Activated T-cell treated with anti-CD3 and anti-CD28 coated beads, Interleukin-2, amount 50 U/mL, for 72 hours (primary cell): ENCODE results near the gene CLNK. TPM values are rescaled to one million over a fixed set of nuclear protein-coding genes. Genes with fewer than 3 reads are reported as not detected.

Experiments used
- ATAC-seq, 2 donors: fragments of 150-1000 bp; cut with Tn5 transposase; replicated peaks in 1 of 2; 2 replicates each; pipeline ENCODE4 v1.10.0; 2021; ENCODE audit warnings: moderate library complexity in 2 of 2, mild to moderate bottlenecking in 1 of 2
- DNase-seq, 2 donors: peaks; one replicate each; pipeline ENCODE4 v3.0.0; 2021 to 2022; ENCODE audit warnings: mixed read lengths in 1 of 2
- H3K27ac Mint-ChIP-seq: one replicate; pipeline ENCODE4 v1.8.0; 2022; ENCODE audit warnings: mild to moderate bottlenecking, moderate library complexity, mixed read lengths
- H3K27me3 Mint-ChIP-seq: one replicate; pipeline ENCODE4 v1.8.0; 2022; ENCODE audit warnings: low read depth, mixed read lengths
- H3K36me3 Mint-ChIP-seq, 2 donors: one replicate each; pipeline ENCODE4 v1.8.0; 2022; ENCODE audit warnings: mixed read lengths in 2 of 2, mild to moderate bottlenecking in 1 of 2; ENCODE audit not compliant: insufficient read depth in 2 of 2
- H3K4me1 Mint-ChIP-seq: one replicate; pipeline ENCODE4 v1.8.0; 2022; ENCODE audit warnings: low read depth, mixed read lengths
- H3K4me3 Mint-ChIP-seq, 2 donors: one replicate each; pipeline ENCODE4 v1.8.0; 2022; ENCODE audit warnings: mild to moderate bottlenecking in 2 of 2, mixed read lengths in 2 of 2, moderate library complexity in 2 of 2
- H3K9me3 Mint-ChIP-seq, 2 donors: one replicate each; pipeline ENCODE4 v1.8.0; 2022; ENCODE audit warnings: mixed read lengths in 2 of 2
- total RNA-seq, 2 donors: library from RNA; stranded (reverse); gene quantifications; one replicate each; pipeline ENCODE4 v1.2.3, GENCODE V29; 2022

Gene CLNK
- total RNA-seq, 2 donors from 2014 or later: 0.05 to 0.55 TPM

DNA sequence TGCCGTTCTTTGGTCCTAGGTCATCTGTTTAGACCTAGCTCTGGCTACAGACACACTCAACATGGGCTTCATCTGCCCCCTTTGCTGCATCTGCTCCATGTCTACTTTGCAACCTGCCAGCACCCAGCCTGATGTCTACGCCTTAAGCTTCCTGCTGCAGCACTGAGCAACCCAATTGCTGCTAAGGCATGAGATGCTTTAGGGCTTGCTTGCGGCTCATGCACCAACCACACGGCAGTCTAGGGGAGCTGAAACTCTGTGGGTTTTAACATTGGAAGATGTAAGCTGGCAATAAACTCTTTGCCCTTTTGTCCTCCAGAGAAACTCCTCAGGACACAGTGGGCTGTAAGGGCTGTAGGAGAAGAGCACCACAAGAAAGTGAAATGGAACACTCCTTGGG lies 11.7 kb upstream of the CLNK start:
- Mint-ChIP-seq H3K36me3 (no peaks in the 10 kb centered on the region), H3K4me3 (no peak overlapping the region), H3K9me3 (peaks cover 0 to 4% of the 10 kb centered on the region in 2 donors), H3K27ac (no peak overlapping the region), H3K4me1 (no peaks in the 10 kb centered on the region), H3K27me3 (no peaks in the 10 kb centered on the region)
- no peak for DNase-seq
- no peak for ATAC-seq

DNA sequence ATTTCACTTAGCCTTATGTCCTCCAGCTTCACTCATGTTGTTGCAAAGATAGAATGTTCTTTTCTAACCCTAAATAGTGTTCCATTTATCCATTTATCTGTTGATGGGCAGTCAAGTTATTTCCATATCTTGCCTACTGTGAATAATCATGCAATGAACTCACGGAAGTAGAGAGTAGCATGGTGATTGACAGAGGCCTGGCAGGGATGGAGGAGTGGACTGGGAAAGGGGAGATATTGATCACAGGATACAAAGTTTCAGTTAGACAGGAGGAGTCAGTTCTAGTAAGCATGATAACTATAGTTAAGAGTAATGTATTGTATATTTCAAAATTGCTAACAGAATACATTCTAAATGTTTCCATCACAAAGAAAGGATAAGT lies 10.3 kb upstream of the CLNK start:
- H3K9me3 Mint-ChIP-seq: peaks cover 0 to 4% of the 10 kb centered on the region in 2 donors
- H3K4me1 Mint-ChIP-seq: no peaks in the 10 kb centered on the region
- no peak overlapping the region for H3K27ac Mint-ChIP-seq
- no peaks in the 10 kb centered on the region for H3K27me3 Mint-ChIP-seq
- ATAC-seq (no peak), DNase-seq (no peak)
- no peaks in the 10 kb centered on the region for H3K36me3 Mint-ChIP-seq
- H3K4me3 Mint-ChIP-seq: no peak overlapping the region

DNA sequence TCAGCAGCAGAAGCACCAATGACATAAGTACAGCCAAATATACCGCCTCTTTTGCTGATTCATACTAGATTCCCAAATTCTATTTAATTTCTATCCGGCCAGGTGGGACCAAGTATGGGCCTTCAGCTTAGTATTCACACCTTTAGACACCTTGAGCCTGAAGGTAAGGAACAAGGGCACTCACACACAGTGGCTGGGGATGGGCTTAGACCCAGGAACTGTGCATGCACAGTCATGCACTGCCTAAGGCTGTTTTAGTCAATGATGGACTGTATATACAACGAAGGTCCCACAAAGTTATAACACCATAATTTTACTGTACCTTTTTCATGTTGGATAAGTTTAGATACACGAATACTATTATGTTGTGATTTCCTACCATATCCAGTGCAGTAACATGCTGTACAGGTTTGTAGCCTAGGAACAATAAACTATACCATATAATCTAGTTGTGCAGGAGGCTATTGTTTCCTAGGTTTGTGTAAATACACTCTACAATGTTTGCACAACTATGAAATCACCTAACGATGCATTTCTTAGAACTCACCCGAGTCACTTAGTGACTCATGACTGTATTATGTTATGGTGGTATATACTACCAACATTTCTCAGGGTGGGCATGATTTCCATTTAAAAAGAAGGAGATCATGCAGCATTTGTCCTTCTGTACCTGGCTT lies 9.7 kb upstream of the CLNK start:
- no peak overlapping the region for H3K4me3 Mint-ChIP-seq
- H3K27me3 Mint-ChIP-seq: no peaks in the 10 kb centered on the region
- no peaks in the 10 kb centered on the region for H3K4me1 Mint-ChIP-seq
- H3K27ac Mint-ChIP-seq: no peak overlapping the region
- peaks cover 0 to 4% of the 10 kb centered on the region in 2 donors for H3K9me3 Mint-ChIP-seq
- H3K36me3 Mint-ChIP-seq: no peaks in the 10 kb centered on the region
- no peak for DNase-seq
- ATAC-seq: peak; percentile 45 to 46

DNA sequence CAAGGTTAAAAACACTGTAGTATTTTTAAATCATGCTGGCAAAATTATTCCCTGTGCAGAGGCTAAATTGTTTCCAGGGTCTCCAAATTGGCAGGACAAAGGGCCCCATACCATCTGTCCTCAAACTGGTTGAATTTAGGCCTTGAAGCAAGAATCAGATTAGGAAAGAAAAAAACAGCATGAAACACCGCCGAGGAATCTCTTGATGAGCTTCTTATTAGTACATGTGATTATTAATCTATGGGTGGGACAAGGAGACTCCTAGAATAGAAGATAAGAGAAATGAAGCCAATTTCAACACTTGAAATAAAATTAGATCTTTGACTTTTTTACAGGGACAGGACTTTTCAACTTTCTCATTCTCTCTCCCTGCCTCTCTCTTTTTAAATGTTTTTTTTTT lies 7.1 kb upstream of the CLNK start:
- no peak for DNase-seq
- H3K4me3 Mint-ChIP-seq: no peak overlapping the region
- H3K36me3 Mint-ChIP-seq: no peaks in the 10 kb centered on the region
- H3K9me3 Mint-ChIP-seq: peaks cover 0 to 2% of the 10 kb centered on the region in 2 donors
- H3K4me1 Mint-ChIP-seq: peaks cover 12% of the 10 kb centered on the region
- no peak overlapping the region for H3K27ac Mint-ChIP-seq
- ATAC-seq: no peak
- H3K27me3 Mint-ChIP-seq: no peaks in the 10 kb centered on the region

DNA sequence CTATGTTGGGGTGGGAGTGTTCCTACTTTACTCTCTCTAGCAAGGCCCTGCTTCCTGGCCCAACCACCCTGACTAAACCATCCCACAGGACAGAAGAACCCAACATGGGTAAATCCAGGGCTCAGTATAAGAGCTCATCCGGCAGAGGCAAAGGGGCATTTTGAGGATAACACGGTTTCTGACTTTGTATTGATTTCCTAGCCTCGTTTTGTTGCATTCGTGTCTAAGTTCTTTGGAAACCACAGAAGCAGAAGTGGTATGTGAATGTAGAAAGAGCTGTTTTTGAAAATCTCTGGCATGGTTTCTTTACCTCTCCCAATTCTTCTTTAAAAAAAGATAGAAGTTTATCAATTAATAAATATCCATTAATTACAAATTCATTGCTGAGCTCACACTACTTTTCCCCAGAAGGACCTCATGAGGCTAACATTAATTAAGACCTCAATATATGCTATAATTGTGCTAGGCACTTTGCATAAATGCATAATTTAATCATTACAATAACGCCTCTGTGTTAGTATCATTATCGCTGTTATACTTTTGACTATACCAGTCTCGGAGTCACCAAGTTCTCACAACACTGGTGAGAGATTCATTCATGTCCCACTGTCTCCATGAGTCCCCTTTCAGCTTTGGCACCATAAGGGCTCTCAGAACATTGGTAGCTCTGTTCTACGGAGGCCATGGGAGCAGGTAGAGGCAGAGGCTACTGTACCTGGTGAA lies 5.8 kb upstream of the CLNK start:
- DNase-seq: no peak
- H3K4me3 Mint-ChIP-seq: no peak overlapping the region
- peaks cover 0 to 2% of the 10 kb centered on the region in 2 donors for H3K9me3 Mint-ChIP-seq
- H3K27me3 Mint-ChIP-seq: no peaks in the 10 kb centered on the region
- H3K27ac Mint-ChIP-seq: no peak overlapping the region
- peaks cover 12% of the 10 kb centered on the region for H3K4me1 Mint-ChIP-seq
- no peak for ATAC-seq
- H3K36me3 Mint-ChIP-seq: no peaks in the 10 kb centered on the region

DNA sequence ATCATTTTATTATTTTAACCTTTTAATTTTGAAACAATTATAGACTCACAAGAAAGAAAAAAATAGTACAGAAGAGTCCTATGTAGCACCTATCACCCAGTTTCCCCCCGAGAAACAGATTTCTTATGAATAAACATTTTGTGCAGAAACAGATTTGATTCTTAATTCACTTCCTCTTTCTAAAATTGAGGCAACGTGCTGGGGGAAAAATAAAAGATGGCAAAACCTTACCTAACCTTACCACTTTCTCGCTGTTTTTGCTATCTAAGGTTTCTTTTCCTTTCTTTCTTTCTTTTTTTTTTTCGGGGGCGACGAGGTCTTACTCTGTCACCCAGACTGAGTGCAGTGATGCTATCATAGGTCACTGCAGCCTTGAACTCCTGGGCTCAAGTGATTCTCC lies 4.3 kb upstream of the CLNK start:
- H3K4me3 Mint-ChIP-seq: no peak overlapping the region

DNA sequence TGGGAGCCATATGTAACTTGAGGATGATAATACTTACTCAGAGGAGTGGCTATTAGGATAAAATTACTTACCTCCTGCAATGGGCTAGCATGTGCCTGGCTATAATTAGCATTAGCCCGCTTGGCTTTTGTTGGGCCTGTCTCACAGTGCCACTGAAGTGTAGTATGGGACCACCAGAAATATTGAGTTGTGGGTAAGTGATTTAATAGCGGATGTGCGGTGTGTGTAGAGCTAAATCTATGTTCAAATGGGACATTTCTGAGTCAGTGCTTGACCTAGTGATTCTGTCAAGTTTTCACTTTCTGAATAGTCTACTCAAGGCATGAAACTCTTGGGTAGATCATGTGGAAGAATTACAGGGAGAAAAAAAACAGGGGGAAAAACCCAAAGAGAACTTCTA lies 3.5 kb upstream of the CLNK start:
- peaks cover 12% of the 10 kb centered on the region for H3K4me1 Mint-ChIP-seq
- no peak overlapping the region for H3K4me3 Mint-ChIP-seq
- no peaks in the 10 kb centered on the region for H3K36me3 Mint-ChIP-seq
- DNase-seq (no peak), ATAC-seq (no peak)
- H3K27ac Mint-ChIP-seq: no peak overlapping the region
- H3K9me3 Mint-ChIP-seq: peaks cover 0 to 2% of the 10 kb centered on the region in 2 donors
- H3K27me3 Mint-ChIP-seq: no peaks in the 10 kb centered on the region

More for the DNA sequence above, 4.3 kb upstream of the CLNK start:
- Mint-ChIP-seq H3K27ac (no peak overlapping the region), H3K4me1 (peaks cover 12% of the 10 kb centered on the region), H3K27me3 (no peaks in the 10 kb centered on the region), H3K9me3 (peaks cover 0 to 2% of the 10 kb centered on the region in 2 donors), H3K36me3 (no peaks in the 10 kb centered on the region)
- ATAC-seq (no peak), DNase-seq (no peak)

DNA sequence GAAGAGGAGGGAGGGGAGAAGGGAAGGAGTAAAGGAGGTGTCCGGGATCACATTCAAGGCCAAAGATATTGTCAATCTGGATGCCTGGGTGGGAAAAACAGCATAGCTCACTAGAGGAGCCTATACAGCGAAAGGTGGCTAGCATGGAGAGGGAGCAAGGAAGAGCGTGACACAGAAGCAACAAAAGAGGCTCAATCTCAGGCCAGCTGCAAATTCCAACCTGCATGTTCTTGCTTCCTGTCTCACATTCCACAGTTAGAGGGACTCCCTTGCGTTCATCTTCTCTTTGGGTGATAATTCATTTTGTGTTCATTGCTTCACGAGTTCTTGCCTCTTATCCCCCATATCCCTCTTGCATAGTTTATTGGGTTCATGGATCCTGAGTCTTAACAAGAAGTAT lies 3.0 kb upstream of the CLNK start:
- ATAC-seq: no peak
- H3K4me3 Mint-ChIP-seq: no peak overlapping the region
- H3K4me1 Mint-ChIP-seq: peaks cover 12% of the 10 kb centered on the region

DNA sequence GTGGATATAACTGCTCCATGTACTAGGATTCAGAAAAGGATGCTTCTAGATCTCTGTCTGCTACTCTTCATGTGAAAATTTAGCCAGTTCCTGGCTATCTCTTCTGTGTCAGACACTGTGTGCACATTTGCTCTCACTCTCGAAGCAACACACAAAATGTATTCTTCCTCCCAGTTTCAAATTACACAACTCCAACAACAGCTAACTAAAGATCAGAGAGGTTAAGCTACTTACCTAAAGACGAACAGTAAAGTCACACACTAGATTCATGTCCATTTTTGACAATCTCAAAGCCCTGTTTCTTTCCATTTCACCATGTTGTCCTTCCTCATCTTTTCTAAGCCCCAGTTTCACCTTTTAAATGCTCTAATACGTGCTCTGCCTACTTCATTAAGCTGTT lies 2.2 kb downstream of the CLNK start:
- no peak for DNase-seq
- H3K9me3 Mint-ChIP-seq: peaks cover 2 to 7% of the 10 kb centered on the region in 2 donors
- H3K27ac Mint-ChIP-seq: no peak overlapping the region
- no peak for ATAC-seq
- no peak overlapping the region for H3K4me3 Mint-ChIP-seq
- H3K36me3 Mint-ChIP-seq: peaks cover 0 to 3% of the 10 kb centered on the region in 2 donors
- H3K27me3 Mint-ChIP-seq: no peaks in the 10 kb centered on the region
- no peaks in the 10 kb centered on the region for H3K4me1 Mint-ChIP-seq

More for the DNA sequence above, 3.0 kb upstream of the CLNK start:
- Mint-ChIP-seq H3K27ac (no peak overlapping the region), H3K27me3 (no peaks in the 10 kb centered on the region), H3K36me3 (no peaks in the 10 kb centered on the region), H3K9me3 (peaks cover 0 to 2% of the 10 kb centered on the region in 2 donors)
- no peak for DNase-seq

DNA sequence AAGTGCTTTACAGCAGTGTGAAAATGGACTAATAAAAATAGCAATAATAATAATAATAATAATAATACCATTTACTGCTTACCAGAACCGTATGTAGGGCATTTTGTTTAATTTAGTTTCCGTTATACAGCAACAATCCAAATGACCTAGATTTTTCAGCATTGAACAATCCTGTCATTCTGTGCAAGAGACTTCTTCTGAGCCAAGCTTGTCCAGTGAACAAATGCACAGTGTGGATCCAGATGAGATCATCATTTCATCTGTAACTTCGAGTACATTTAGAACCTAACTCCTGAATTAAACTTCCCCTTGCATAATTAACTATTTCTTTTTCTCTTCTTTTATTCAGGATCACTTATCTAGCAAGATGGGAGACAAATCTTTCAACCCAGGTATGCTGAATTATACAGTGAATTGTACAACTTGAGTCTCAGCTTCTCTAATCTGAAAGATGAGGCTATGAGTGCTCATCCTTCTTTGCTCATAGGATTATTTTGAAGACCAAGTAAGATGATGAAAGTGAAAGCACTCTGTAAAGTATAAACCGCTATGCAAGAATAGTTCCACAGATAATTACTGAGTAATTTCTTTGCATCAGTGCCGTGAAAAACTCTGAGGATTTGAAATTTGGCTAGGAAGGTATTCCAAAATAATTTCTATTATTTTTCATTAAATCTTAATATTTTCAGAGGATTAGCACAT lies 6.6 kb downstream of the CLNK start:
- DNase-seq: no peak
- Mint-ChIP-seq H3K4me3 (no peak overlapping the region), H3K9me3 (peaks cover 3 to 7% of the 10 kb centered on the region in 2 donors), H3K27ac (no peak overlapping the region), H3K27me3 (no peaks in the 10 kb centered on the region), H3K36me3 (peaks cover 0 to 10% of the 10 kb centered on the region in 2 donors), H3K4me1 (peaks cover 19% of the 10 kb centered on the region)
- ATAC-seq: no peak

DNA sequence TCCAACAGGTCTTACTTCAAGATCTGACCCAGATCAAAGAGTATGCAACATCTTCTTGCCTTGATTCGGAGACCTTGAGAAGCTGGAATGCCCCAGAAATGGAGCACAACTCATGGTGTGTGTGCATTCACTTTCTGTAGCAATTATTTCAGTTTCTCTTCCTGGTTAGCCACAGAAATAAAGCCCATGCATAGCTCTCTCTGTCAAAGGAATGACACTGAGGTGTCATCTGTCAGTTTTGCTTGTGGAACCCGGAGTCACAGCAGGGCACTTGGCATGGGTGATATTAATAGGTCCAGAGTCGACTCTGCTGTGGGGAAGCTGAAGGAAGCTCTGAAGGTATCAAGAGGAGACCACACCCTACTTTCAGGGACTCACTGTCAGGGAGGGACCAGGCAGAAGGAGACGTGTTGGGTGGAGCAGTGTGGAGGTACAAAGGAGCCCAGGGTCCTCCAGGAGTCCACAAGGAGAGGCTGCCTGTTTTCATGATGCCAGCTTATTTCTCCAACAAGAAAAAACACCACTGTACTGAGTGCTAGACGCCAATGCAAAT lies 10.7 kb downstream of the CLNK start:
- Mint-ChIP-seq H3K27ac (no peak overlapping the region), H3K27me3 (no peaks in the 10 kb centered on the region), H3K4me3 (no peak overlapping the region), H3K4me1 (peaks cover 38% of the 10 kb centered on the region), H3K9me3 (peaks cover 3 to 6% of the 10 kb centered on the region in 2 donors), H3K36me3 (peaks cover 0 to 10% of the 10 kb centered on the region in 2 donors)
- DNase-seq (no peak), ATAC-seq (no peak)

DNA sequence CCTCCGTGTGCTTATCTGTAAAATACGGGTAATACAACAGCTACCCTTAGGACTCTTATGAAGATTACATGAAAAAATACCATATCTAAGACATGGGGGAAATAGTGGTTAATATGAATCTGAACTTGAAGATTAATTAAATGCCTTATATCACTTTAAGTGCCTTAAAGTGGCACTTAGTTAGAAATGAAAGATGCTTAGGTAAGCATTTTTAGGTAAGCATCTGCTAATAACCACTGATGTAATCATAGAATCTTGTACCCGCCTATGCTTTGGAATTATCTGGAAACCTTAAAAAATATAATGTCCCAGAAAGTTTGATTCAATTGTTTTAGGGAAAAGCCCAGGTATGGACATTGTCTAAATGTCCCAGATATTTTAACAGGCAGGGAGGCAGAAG lies 12.2 kb downstream of the CLNK start:
- ATAC-seq: no peak
- no peak overlapping the region for H3K4me3 Mint-ChIP-seq
- peaks cover 0 to 7% of the 10 kb centered on the region in 2 donors for H3K36me3 Mint-ChIP-seq
- no peak for DNase-seq
- H3K9me3 Mint-ChIP-seq: peaks cover 1 to 2% of the 10 kb centered on the region in 2 donors
- H3K4me1 Mint-ChIP-seq: peaks cover 38% of the 10 kb centered on the region
- H3K27ac Mint-ChIP-seq: no peak overlapping the region
- H3K27me3 Mint-ChIP-seq: no peaks in the 10 kb centered on the region

DNA sequence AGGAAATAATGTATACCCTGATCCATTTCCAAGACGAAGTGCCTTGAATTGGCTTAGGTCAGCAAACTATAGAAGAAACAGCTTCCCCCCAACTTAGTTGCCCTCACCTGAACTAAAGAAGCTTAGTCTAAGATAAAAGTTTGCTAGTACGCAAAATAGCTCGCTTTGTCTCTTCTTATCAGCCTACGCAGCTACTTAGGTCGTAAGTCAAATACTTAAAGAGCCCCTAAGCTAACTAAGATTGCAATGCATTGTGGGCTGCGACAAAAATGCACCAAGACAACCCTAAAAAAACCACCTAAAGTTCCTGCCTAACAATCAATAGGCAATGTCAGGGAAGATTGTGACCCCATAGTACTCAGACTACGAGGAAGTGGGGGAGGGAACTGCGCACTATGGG lies 12.8 kb downstream of the CLNK start:
- Mint-ChIP-seq H3K9me3 (no peaks in the 10 kb centered on the region), H3K27ac (peak overlapping the region; percentile 84), H3K27me3 (no peaks in the 10 kb centered on the region), H3K4me1 (peaks cover 34% of the 10 kb centered on the region), H3K36me3 (peaks cover 0 to 3% of the 10 kb centered on the region in 2 donors), H3K4me3 (peak overlapping the region; percentile 23 to 66)
- ATAC-seq (peak in 1 of 2 donors; percentile 7), DNase-seq (no peak)
